HepG2 (cell line): ENCODE data around the gene ARHGAP12. TPM values are rescaled to one million over a fixed set of nuclear protein-coding genes. Genes with fewer than 3 reads are reported as not detected.

ENCODE experiments used
- ATF1 ChIP-seq: IDR thresholded peaks from 2 replicates; pipeline ENCODE4 v1.6.1; 2016; ENCODE audit warnings: mild to moderate bottlenecking, control low read depth
- ATRX ChIP-seq: sonication (generic); formaldehyde crosslinking; IDR thresholded peaks from 2 replicates; pipeline ENCODE4 v1.4.0; 2020; ENCODE audit warnings: missing genetic modification reagents, borderline replicate concordance
- ELF4 ChIP-seq: sonication (generic); formaldehyde crosslinking; IDR thresholded peaks from 2 replicates; pipeline ENCODE4 v1.5.0; 2020; ENCODE audit warnings: missing genetic modification reagents, mild to moderate bottlenecking, moderate library complexity, borderline replicate concordance
- HMGXB3 ChIP-seq: sonication (generic); formaldehyde crosslinking; IDR thresholded peaks from 2 replicates; pipeline ENCODE4 v1.4.0; 2020; ENCODE audit warnings: missing genetic modification reagents, borderline replicate concordance
- SNAPC4 ChIP-seq: sonication (generic); formaldehyde crosslinking; IDR thresholded peaks from 2 replicates; pipeline ENCODE4 v1.4.0; 2020; ENCODE audit warnings: mild to moderate bottlenecking, missing genetic modification reagents
- ZFX ChIP-seq: sonication (generic); formaldehyde crosslinking; IDR thresholded peaks from 2 replicates; pipeline ENCODE4 v1.4.0; 2020; ENCODE audit warnings: mild to moderate bottlenecking, low read depth, missing genetic modification reagents, moderate library complexity
- ZNF234 ChIP-seq: sonication (generic); formaldehyde crosslinking; conservative IDR thresholded peaks from 2 replicates; pipeline ENCODE4 v1.5.1; 2020; ENCODE audit warnings: mild to moderate bottlenecking, missing genetic modification reagents
- polyA plus RNA-seq, 8 experiments: library from polyadenylated mRNA; depleted of rRNA in 3 of 8; stranded (reverse) in 7 of 8; unstranded in 1 of 8; fragments of >200 nt; fragmentation: Illumina TruSeq in 4 of 8; extraction: Trizol in 4 of 8; gene quantifications; 2 replicates each; pipeline versions ENCODE4 v1.2.1 to v1.2.3, GENCODE V29; 2011 to 2016; ENCODE audit warnings: low read depth in 4 of 8, missing spikeins in 1 of 8, mixed read lengths in 1 of 8; ENCODE audit not compliant: insufficient read depth in 1 of 8
- total RNA-seq, 5 experiments: library from RNA; depleted of rRNA; stranded (reverse); fragments of >200 nt; fragmentation: Illumina TruSeq; extraction: Trizol; gene quantifications; 2 replicates each; pipeline ENCODE4 v1.2.3, GENCODE V29; 2016; ENCODE audit warnings: low read depth in 1 of 5
- TF ChIP-seq, protein P1 (sequence below), 2 experiments: fragments of 450-650 bp in 1 of 2; sonication (generic) in 1 of 2; formaldehyde crosslinking; IDR thresholded peaks; 2 replicates each; pipeline versions ENCODE4 v1.5.0 to v1.8.0; 2020 to 2022; ENCODE audit warnings: mild to moderate bottlenecking in 1 of 2, missing genetic modification reagents in 1 of 2
- TF ChIP-seq, protein P2 (sequence below): sonication (generic); formaldehyde crosslinking; IDR thresholded peaks from 2 replicates; pipeline ENCODE4 v1.5.1; 2020; ENCODE audit warnings: mild to moderate bottlenecking, missing genetic modification reagents, borderline replicate concordance
- TF ChIP-seq, protein P3 (sequence below): sonication (generic); formaldehyde crosslinking; IDR thresholded peaks from 2 replicates; pipeline ENCODE4 v1.5.0; 2020; ENCODE audit warnings: missing genetic modification reagents

ARHGAP12 gene
- total and polyA plus RNA-seq, 2 of the 13 experiments (the other 11 are each of a cell fraction or from before 2014, with no cell fraction given), result 25.0 to 54.6 TPM

DNA sequence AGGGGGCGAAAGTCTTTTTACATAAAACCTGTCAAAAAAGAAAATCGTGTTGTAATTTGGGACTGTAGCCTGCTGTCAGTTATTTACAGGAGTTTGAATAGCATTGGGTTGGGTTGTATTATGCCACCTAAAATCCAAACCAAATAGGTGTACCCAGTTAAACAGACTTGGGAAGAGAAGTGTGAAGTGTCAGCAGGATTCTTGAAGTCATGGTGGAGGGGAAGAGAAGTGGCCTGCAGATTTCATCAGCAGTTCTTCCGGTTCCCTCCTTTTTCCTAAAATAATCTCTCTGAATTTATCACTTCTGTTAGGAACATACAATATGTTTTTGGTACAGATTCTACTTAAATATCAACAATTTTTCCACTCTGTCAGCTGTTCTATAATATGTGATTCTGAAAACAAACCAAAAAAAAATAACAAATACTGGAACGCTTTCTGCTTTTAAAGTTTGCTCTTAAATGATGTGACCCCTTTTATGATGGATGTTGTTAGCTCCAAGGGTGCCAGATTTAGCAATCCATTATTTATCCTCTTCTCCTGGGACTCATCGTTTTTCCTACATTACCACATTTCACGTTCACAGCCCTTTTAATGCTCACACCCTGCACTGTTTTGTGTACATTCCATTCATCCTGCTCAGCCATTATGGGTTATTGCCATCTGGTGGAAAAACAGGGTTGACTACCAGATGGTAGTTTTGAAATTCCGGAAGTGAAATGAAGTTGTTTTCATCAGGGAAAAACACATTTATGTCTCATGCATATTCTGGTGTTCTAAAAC lies 18.7 kb upstream of the ARHGAP12 start (continued):
- no peak for TF ChIP-seq ELF4 (CRISPR knock-in tag)
- TF ChIP-seq, protein P1, sequence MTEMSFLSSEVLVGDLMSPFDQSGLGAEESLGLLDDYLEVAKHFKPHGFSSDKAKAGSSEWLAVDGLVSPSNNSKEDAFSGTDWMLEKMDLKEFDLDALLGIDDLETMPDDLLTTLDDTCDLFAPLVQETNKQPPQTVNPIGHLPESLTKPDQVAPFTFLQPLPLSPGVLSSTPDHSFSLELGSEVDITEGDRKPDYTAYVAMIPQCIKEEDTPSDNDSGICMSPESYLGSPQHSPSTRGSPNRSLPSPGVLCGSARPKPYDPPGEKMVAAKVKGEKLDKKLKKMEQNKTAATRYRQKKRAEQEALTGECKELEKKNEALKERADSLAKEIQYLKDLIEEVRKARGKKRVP (CRISPR knock-in tag; IDR thresholded peaks at IDR 0.05), result 0 out of 4 replicates have a peak, but pooled peaks of 1 of the 2 experiments have one; percentile 22
- no peak for TF ChIP-seq ATF1 (CRISPR knock-in tag)
- TF ChIP-seq, protein P2, sequence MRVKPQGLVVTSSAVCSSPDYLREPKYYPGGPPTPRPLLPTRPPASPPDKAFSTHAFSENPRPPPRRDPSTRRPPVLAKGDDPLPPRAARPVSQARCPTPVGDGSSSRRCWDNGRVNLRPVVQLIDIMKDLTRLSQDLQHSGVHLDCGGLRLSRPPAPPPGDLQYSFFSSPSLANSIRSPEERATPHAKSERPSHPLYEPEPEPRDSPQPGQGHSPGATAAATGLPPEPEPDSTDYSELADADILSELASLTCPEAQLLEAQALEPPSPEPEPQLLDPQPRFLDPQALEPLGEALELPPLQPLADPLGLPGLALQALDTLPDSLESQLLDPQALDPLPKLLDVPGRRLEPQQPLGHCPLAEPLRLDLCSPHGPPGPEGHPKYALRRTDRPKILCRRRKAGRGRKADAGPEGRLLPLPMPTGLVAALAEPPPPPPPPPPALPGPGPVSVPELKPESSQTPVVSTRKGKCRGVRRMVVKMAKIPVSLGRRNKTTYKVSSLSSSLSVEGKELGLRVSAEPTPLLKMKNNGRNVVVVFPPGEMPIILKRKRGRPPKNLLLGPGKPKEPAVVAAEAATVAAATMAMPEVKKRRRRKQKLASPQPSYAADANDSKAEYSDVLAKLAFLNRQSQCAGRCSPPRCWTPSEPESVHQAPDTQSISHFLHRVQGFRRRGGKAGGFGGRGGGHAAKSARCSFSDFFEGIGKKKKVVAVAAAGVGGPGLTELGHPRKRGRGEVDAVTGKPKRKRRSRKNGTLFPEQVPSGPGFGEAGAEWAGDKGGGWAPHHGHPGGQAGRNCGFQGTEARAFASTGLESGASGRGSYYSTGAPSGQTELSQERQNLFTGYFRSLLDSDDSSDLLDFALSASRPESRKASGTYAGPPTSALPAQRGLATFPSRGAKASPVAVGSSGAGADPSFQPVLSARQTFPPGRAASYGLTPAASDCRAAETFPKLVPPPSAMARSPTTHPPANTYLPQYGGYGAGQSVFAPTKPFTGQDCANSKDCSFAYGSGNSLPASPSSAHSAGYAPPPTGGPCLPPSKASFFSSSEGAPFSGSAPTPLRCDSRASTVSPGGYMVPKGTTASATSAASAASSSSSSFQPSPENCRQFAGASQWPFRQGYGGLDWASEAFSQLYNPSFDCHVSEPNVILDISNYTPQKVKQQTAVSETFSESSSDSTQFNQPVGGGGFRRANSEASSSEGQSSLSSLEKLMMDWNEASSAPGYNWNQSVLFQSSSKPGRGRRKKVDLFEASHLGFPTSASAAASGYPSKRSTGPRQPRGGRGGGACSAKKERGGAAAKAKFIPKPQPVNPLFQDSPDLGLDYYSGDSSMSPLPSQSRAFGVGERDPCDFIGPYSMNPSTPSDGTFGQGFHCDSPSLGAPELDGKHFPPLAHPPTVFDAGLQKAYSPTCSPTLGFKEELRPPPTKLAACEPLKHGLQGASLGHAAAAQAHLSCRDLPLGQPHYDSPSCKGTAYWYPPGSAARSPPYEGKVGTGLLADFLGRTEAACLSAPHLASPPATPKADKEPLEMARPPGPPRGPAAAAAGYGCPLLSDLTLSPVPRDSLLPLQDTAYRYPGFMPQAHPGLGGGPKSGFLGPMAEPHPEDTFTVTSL, result no peak
- no peak for TF ChIP-seq ZFX
- TF ChIP-seq ATRX (CRISPR knock-in tag), result no peak
- TF ChIP-seq, protein P3, sequence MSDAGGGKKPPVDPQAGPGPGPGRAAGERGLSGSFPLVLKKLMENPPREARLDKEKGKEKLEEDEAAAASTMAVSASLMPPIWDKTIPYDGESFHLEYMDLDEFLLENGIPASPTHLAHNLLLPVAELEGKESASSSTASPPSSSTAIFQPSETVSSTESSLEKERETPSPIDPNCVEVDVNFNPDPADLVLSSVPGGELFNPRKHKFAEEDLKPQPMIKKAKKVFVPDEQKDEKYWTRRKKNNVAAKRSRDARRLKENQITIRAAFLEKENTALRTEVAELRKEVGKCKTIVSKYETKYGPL (CRISPR knock-in tag), result no peak
- TF ChIP-seq HMGXB3, result peak; percentile 50; the same call in 1 of the 2 replicates
- TF ChIP-seq SNAPC4 (CRISPR knock-in tag), result no peak
- TF ChIP-seq ZNF234 (CRISPR knock-in tag), result no peak
